Nucleus accumbens (tissue), 56 donors: ENCODE data around the gene SLC22A7.
"Not testable (repeated sequence)": the region's sequence is repeated elsewhere in the genome, so short reads cannot be mapped to it uniquely, and the experiment has no call there.

ENCODE experiments used
- DNase-seq, 56 donors: peaks; one replicate each; lab custom pipeline; 2025; lab: John Stamatoyannopoulos, UW

Gene SLC22A7

DNA sequence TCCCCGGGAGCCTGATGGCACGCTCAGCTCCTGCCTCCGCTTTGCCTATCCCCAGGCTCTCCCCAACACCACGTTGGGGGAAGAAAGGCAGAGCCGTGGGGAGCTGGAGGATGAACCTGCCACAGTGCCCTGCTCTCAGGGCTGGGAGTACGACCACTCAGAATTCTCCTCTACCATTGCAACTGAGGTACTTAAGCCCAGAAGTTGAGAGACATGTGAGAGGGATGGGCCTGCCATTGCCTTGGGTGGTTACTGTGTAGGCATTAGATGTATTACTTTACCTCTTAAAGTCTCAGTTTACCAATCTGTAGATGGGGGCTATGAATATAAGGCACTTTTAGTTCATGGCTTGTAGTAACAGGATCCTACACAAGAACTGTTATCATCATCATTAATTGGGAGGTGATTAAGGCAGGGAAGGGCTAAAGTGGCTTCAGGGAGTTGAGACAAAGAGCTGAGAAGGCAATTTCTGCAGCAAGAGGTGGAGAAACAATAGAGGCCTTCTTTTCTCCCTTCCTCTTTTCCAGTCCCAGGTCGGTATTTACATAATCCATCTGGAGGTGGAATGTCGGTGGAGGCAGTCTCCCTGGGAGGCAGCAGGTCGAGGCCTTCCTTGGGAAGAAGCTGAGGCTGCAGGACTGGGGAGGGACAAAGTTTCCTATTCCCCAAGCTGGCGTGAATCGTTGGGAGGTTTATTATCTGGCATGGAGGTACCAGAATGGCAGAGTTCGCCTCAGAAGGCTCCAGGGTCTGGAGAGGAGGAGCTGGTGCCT, 691 bp downstream of the SLC22A7 start:
- no peak for DNase-seq

DNA sequence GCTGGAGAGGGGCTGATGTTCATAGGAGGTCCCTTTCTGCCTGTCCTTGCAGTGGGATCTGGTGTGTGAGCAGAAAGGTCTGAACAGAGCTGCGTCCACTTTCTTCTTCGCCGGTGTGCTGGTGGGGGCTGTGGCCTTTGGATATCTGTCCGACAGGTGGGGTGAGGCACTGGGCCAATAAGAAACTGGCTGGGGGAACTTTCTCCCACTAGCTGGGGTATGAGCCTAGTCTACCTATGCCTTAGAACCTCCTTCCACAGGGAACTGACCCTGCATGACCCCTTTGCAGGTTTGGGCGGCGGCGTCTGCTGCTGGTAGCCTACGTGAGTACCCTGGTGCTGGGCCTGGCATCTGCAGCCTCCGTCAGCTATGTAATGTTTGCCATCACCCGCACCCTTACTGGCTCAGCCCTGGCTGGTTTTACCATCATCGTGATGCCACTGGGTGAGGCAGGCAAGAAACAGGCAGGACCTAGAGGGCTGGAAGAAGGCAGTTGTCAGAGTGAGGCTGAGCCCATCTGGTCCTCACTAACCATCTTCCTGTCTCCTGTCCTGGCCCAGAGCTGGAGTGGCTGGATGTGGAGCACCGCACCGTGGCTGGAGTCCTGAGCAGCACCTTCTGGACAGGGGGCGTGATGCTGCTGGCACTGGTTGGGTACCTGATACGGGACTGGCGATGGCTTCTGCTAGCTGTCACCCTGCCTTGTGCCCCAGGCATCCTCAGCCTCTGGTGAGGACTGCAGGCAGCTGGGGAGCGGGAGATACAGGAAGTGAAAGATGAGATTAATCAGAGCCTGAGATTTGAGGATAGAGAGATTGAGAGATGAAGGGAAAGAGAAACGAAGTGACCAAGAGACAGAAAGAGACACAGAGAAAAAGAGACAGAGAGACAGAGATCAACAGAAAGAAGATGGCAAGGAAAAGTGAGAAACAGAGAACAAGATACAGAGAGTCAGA, 1.6 kb downstream of the SLC22A7 start:
- DNase-seq: no peak

DNA sequence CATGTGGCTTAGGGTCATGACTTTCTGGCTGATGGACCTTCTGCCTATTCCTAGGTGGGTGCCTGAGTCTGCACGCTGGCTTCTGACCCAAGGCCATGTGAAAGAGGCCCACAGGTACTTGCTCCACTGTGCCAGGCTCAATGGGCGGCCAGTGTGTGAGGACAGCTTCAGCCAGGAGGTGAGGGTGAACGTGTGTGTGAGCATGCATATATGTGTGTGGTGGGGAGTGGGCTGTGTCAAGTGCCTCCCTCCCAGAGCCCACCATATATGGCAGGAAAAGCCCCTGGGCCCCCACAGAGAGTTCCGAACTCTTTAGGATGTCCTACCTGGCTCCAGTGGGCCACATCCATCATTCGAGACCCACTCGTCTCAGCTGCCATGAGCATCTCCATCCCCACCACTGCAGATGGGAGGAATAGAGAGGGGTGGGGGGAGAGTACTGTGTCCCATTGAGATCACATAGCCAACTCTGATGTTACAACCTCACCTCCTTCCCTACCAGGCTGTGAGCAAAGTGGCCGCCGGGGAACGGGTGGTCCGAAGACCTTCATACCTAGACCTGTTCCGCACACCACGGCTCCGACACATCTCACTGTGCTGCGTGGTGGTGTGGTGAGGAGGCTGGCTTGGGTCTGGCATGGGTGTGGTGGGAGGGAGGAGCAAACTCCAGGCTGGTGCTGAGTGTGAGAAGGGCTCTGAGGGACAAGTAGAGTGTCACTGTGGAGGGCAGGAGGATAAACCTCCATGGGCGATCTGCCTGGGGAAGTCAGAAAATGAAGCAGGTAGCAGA, 3.2 kb downstream of the SLC22A7 start:
- no peak for DNase-seq

DNA sequence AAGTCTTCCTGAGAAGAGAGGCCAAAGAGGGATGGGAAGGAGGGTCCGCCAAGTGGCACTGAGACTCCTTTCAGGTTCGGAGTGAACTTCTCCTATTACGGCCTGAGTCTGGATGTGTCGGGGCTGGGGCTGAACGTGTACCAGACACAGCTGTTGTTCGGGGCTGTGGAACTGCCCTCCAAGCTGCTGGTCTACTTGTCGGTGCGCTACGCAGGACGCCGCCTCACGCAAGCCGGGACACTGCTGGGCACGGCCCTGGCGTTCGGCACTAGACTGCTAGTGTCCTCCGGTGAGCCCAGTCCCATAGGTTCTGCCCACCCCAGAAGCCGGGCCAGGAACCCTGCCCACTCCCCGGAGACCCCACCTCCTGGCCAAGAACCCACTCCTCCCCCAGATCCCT, 4.1 kb downstream of the SLC22A7 start:
- DNase-seq: no peak

DNA sequence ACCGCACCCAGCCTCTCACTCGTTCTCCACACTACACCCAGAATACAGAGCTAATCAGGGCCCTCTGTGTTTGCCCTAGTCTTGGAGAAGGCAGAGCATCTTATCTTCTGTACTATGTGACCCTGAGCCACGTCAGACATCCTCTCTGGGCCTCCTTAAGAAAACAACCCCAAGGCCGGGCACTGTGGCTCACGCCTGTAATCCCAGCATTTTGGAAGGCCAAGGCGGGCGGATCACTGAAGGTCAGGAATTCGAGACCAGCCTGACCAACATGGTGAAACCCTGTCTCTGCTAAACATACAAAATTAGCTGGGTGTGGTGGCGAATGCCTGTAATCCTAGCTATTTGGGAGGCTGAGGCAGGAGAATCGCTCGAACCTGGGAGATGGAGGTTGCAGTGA, 4.9 kb downstream of the SLC22A7 start:
- not testable (repeated sequence) for DNase-seq

DNA sequence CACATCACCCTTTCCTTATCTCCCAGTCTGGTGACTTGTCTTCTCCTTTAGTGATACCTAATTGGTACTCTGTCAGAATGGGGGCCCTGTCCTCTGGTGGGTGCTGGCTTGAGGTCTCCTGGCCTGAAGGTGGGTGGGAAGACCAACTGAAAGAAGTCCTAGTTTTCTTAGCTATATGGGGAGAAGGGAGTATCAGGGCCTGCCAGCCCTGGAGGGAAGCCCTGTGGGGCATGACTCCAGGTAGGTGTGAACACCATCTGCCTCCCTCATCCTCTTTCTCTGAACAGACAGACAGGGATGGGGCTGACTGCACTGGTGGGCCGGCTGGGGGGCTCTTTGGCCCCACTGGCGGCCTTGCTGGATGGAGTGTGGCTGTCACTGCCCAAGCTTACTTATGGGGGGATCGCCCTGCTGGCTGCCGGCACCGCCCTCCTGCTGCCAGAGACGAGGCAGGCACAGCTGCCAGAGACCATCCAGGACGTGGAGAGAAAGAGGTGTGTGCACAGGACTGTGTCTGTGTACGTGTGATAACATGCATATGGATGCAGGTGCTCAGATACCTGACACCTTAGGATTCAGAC, 5.8 kb downstream of the SLC22A7 start:
- no peak for DNase-seq

DNA sequence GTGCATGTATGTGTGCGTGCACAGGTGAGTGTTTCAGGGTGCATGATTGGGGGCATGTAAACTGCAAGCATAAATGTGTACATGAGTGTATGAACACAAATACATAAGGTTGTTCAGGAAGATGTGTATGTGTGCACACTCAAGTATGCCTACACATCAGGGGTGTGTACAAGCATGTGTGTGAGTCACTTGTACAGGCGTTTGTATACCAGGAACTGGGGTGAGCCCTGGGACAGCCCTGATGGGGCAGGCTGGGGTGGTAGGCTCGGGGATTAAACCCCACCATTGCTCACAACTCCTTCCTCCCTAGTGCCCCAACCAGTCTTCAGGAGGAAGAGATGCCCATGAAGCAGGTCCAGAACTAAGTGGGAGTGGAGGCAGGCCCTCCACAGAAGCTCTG, 6.3 kb downstream of the SLC22A7 start:
- no peak for DNase-seq

DNA sequence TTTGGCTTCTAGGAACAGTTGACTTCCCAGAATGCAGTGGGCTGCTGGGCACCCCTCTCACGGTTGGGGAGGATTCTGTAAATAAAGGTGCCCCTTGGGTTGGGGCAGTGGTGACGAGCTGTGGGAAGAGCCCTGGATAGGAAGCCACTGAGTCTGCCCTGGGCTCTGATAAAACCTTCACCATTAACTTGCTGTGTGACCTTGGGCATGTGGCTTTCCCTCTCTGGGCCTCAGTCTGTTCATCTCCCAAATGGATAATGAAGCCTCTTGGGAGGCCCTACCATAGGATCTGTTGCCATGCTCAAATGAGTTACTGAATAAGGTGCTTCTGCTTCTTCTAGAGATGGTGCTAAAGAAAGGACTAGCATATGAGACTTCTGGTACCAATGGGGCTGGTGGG, 6.8 kb downstream of the SLC22A7 start:
- DNase-seq: no peak

DNA sequence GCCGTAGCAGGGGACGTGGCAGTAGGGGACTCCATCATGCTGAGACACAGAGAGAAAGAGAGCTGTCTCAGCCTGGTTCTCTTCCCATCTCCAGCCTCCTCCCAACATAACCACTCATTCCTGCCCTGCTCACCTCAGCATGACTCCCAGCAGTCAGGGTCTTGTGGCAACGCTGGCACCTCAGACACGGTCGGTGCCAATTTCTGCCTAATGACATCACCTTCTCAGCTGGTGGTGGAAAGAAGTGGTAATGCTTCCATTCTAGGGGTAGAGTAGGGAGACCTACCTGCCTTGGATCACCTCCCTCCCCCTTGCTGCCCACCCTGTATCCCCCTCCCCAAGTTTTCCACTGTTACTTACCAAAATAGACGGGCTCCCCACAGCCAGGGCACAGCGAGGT, 8.0 kb downstream of the SLC22A7 start:
- no peak for DNase-seq

DNA sequence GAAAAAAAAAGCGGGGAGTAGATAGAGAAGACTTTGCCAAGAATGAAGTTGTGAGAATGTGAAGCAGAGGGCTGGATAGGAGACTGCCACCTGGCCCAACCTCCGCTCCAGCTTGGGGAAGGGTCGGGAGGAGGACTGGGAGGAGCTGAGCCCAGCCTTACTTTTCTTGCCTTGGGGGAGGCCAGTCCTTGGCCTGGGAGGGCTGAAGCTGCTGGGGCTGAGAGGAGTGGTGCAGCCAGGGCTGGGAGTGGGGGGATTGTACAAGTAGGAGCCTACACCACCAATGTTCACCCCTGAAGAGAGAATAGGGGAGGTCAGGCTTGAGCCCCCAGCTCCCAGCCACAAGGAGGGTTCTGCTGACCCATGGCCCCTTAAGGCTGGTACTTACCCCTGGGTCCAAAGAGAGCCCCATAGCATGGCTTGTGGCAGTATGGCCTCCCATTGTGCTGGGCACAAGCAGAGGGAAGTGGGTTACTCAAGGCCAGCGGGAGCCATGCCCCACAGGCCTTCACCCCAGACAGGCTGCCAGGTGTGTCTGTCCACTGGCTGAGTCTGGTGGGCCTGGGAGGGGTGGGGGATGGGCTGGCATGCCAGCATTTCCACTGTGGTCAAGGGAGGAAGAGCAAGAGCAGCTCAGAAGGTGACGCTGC, 9.5 kb downstream of the SLC22A7 start:
- no peak for DNase-seq

DNA sequence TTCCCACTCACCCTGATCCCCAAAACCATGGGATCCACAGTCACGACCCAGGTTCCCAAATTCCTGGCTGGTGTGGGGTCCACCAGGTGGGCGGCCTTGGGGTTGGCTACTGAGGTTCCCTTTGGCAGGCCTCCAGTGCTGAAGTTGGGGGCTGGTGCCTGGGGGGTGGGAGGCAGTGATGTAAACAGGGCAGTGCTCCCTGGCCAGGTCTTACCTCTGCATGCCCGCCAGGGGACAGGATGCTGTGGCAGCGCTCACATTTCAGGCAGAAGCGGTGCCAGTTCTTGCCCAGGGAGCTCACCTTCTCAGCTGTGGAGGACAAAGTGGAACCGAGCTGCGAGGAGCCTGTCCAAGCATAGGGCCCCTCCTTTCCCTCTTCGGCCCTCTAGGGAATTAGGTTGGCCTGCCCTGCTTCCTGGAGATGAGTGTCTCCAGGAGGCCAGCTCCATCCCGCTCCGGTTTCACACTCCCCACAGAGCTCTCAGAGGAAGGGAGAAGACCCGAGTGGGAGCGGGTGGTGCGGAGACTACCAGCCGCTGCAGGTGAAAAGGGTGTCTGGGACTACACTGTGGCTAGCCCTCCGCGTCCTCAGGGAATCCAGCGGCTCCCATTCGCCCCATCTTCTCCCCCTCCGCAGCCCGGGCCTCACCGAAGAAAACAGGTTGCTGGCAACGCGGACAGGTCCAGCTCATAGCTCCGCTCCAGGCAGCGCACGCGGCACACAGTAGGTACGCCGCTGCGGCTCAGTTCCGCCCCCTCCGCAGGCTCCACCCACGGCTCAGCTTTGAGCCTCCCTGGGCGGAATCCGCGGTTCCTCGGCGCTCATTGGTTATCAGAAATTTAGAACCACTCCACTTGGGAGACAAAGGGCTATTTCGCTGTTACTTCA, 10.3 kb downstream of the SLC22A7 start, which contains the start of gene CRIP3:
Gene CRIP3, minus strand, starts transcription at position 726 of the 889 bp plus-strand sequence. Its CDS starts 34 bp downstream, at position 692.
- no peak for DNase-seq

DNA sequence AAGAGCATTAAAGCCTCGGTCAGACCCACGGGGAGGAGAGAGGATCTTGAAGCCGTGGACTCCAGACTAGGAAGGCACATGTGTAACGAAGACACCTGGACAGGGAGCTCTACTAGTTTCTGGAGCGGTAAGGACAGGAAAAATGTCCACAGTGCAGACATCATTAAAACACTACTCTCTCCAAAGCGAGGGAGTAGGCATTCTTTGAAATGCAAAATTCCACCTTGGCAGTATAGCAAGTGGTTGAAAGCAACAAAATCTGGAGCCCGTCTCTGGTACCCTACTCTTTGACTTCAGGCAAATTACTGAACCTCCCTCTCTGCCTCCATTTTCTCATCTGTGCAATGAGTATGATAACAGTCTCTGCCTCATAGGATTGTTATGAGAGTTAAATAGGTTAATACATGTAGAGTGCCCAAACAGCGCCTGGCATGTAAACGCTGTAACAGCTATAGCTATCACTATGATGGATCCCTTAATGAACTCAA, 11.0 kb downstream of the SLC22A7 start:
- DNase-seq: no peak

DNA sequence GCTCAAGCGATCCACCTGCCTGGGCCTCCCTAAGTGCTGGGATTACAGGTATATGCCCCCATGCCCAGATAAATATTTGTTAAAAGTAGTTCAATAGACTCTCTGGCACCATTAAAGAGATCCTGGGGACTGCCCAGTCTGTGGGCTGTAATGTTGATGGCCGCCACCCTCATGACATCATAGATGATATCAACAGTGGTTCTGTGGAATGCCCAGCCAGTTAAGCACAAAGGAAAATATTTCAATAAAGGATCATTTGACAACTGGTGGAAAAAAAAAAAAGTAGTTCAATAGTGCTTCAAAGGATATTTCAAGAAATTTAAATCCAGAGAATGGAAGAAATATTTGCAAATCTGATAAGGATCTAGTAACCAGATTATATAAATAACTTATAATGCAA, 12.1 kb downstream of the SLC22A7 start:
- no peak for DNase-seq

DNA sequence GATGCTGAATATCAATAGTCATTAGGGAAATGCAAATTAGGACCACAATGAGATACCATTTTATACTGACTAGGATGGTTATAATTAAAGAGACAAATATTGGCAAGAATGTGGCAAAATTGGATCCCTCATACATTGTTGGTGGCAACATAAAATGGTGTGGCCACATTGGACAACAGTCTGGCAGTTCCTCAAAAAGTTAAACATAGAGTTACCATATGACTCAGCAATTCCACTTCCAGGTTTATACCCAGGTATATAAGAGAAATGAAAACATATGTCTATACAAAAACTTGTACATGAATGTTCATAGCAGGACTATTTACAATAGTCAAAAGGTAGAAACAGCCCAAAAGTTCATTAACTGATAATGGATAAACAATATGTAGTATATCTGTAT, 12.6 kb downstream of the SLC22A7 start:
- DNase-seq: no peak

DNA sequence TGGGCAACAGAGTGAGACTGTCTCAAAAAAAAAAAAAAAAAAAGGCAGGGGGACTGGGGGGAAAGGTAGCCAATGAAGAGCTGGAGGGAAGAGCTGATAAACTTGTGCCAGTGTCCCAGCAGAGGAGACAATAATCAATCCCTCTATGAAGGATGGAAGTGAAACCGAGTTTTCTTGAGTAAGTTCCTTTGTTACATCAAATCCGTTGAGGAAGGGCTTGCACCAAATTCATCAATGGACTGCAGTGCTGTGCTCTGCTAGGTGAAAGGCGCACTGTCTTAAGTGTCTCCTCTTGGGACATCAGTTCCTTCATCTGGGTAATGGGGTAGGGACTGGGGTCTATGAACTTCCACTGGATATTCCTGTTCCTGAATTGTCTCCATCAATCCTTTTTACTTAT, 13.6 kb downstream of the SLC22A7 start:
- no peak for DNase-seq

DNA sequence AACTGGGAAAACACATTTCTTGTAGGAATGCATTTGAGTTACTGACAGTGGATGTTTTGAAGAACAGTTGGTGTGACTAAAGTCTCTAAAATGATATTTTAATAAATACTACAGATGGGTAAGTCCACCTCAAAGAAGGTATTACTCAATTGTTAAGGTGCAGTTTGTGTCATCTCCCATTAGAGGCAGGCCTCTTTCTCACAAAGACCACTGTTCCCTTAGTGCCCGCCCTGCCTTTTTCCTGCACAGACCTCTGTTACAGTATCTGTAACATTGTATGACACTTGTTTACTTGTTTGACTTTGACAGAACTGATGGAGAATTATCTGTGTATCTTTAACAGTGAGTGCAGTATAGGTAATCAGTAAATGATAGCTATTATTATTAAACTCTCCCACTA, 15.8 kb downstream of the SLC22A7 start:
- DNase-seq: no peak

DNA sequence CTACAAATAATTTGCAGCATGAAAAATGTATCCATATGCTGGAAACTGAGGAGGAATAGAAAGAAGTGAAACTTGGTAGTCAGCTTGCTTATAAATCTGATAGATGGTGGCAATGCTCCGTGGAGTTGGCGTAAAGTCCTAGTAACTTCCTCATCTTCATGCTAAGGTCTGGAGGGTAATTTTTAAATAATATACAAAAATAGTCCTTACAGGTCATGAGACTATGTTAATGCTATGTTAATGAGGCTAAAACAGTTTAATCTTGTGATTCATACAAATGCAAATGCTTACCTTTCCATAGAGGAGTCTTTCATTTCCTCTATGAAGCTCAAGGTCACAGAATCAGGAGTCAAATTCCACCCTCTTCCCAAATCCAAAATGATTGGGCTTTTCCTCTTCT, 20.0 kb downstream of the SLC22A7 start:
- DNase-seq: no peak

DNA sequence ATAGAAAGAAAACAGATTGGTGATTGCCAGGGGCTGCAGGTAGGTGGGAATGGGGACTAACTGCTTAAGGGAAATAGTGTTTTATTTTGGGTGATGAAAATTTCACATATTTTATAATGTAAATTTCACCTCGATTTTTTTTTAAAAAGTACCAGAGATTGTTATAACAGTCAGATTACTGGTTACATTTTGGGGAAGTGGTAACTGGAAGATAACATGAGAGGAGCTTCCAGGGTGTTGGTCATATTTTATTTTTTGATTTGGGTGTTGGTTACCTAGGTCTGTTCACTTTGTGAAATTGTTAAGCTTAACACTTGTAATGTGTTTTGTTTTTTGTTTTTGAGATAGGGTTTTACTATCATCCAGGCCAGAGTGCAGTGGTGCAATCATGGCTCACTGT, 27.8 kb downstream of the SLC22A7 start:
- DNase-seq: no peak

DNA sequence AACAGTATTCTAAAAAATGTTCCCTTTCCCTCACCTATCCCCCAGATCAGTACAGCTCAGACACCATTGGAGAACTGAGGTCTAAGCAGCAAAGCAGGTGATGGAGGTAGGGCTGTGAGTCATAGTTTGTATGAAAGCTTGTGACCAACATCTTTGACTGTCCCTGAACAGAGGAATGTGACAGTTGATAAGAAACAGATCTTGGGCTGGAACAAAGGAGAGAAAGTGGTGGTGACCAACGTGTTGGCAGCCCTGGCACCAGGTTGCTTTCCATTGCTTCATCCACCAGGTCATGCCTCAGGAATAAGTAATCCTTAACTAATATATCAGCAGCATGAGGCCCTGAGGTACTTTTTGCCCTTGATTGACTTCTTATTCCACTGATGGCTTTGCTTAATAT, 30.5 kb downstream of the SLC22A7 start:
- DNase-seq: no peak
